Coronary artery (tissue), 2 donors: Measurements from ENCODE around the gene KCNA10.

Source experiments
- DNase-seq: peaks from one replicate; pipeline ENCODE4 v3.0.0-alpha.2; 2017; ENCODE audit warnings: low spot score
- H3K27ac ChIP-seq, 2 donors: fragments of 200-600 bp; sonication (generic); one replicate each; pipeline ENCODE4 v1.5.1; 2016 to 2019
- H3K4me3 ChIP-seq: fragments of 200-600 bp; sonication (generic); 2 replicates; pipeline ENCODE4 v1.5.1; 2016; ENCODE audit warnings: mild to moderate bottlenecking, moderate library complexity
- CTCF ChIP-seq: fragments of 200-600 bp; sonication (generic); IDR thresholded peaks from one replicate; pipeline ENCODE4 v1.5.1; 2019; ENCODE audit warnings: antibody characterized with exemption

Gene KCNA10

GRCh38 chr1:110475362-110476027 lies 43.5 kb downstream of the KCNA10 start:
- no peak for TF ChIP-seq CTCF
- DNase-seq, result no peak
- Histone ChIP-seq H3K4me3 (no peak overlapping the region), H3K27ac (no peak overlapping the region)

- Histone ChIP-seq H3K4me3 (no peak overlapping the region), H3K27ac (no peak overlapping the region)
- DNase-seq, result no peak
- no peak for TF ChIP-seq CTCF
Measured at GRCh38 chr1:110474444-110474843, 44.5 kb downstream of the KCNA10 start.

GRCh38 chr1:110472546-110472945 lies 46.4 kb downstream of the KCNA10 start:
- no peak overlapping the region for H3K4me3 ChIP-seq
- no peak for TF ChIP-seq CTCF
- DNase-seq, result no peak
- H3K27ac ChIP-seq, result no peak overlapping the region

- Histone ChIP-seq H3K4me3 (no peak overlapping the region), H3K27ac (no peak overlapping the region)
- no peak for DNase-seq
- no peak for TF ChIP-seq CTCF
Measured at GRCh38 chr1:110471131-110471530, 47.8 kb downstream of the KCNA10 start.
